Hepatocyte (in vitro differentiated cells): ENCODE results near the gene SLCO2A1.

Experiments
- CTCF ChIP-seq: fragments of 200-600 bp; sonication (generic); IDR thresholded peaks from 2 replicates; pipeline ENCODE4 v1.5.1; 2016; ENCODE audit warnings: antibody characterized with exemption, mild to moderate bottlenecking; ENCODE audit not compliant: poor library complexity
- EZH2 ChIP-seq: fragments of 200-600 bp; sonication (generic); IDR thresholded peaks from 2 replicates; pipeline ENCODE4 v1.6.1; 2016; ENCODE audit warnings: antibody characterized with exemption, mild to moderate bottlenecking, borderline replicate concordance
- EZH2phosphoT487 ChIP-seq: fragments of 200-600 bp; sonication (generic); IDR thresholded peaks from one replicate; pipeline ENCODE4 v1.6.1; 2018; ENCODE audit warnings: antibody characterized with exemption, mild to moderate bottlenecking, low read depth, moderate library complexity; ENCODE audit not compliant: unreplicated experiment, severe bottlenecking

- TF ChIP-seq CTCF (no peak), EZH2phosphoT487 (no peak), EZH2 (no peak)
These were observed 12.2 kb downstream of the SLCO2A1 start for GRCh38 chr3:134017490-134017889.
